H9 (cell line): ENCODE measurements around the gene CPT1A. TPM values are rescaled to one million over a fixed set of nuclear protein-coding genes. Genes with fewer than 3 reads are reported as not detected.
A peak's percentile ranks its signal among the peaks of the same experiment; 100 is the strongest.

ENCODE experiments used
- DNase-seq: peaks from one replicate; pipeline ENCODE4 v3.0.0-alpha.2; 2017
- H2AFZ ChIP-seq: one replicate; pipeline ENCODE4 v1.6.1; 2013; ENCODE audit warnings: mild to moderate bottlenecking, low read length, control low read depth, moderate library complexity
- H2AK5ac ChIP-seq: 2 replicates; pipeline ENCODE4 v1.6.1; 2013; ENCODE audit warnings: low read length, control low read depth, mixed read lengths; ENCODE audit not compliant: insufficient read length
- H2BK120ac ChIP-seq: one replicate; pipeline ENCODE4 v1.6.1; 2013; ENCODE audit warnings: low read depth, mild to moderate bottlenecking, low read length, control low read depth, inconsistent platforms; ENCODE audit not compliant: poor library complexity, severe bottlenecking
- H2BK12ac ChIP-seq: 2 replicates; pipeline ENCODE4 v1.6.1; 2013; ENCODE audit warnings: low read length, control low read depth, mixed read lengths, low read depth; ENCODE audit not compliant: insufficient read length
- H2BK15ac ChIP-seq: 2 replicates; pipeline ENCODE4 v1.6.1; 2013; ENCODE audit warnings: low read depth, low read length, control low read depth
- H2BK20ac ChIP-seq: one replicate; pipeline ENCODE4 v1.6.1; 2013; ENCODE audit warnings: low read depth, mild to moderate bottlenecking, low read length, control low read depth, inconsistent platforms; ENCODE audit not compliant: poor library complexity, severe bottlenecking
- H2BK5ac ChIP-seq: 2 replicates; pipeline ENCODE4 v1.6.1; 2013; ENCODE audit warnings: low read length, control low read depth, mixed read lengths; ENCODE audit not compliant: insufficient read length
- H3K14ac ChIP-seq: 2 replicates; pipeline ENCODE4 v1.6.1; 2013; ENCODE audit warnings: low read length, control low read depth; ENCODE audit not compliant: insufficient read depth
- H3K18ac ChIP-seq: 2 replicates; pipeline ENCODE4 v1.6.1; 2013; ENCODE audit warnings: low read depth, mild to moderate bottlenecking, mixed read lengths, low read length, control low read depth; ENCODE audit not compliant: insufficient read length
- H3K23ac ChIP-seq: 2 replicates; pipeline ENCODE4 v1.6.1; 2013; ENCODE audit warnings: low read length, control low read depth, mixed read lengths, low read depth; ENCODE audit not compliant: insufficient read length
- H3K23me2 ChIP-seq: 2 replicates; pipeline ENCODE4 v1.6.1; 2013; ENCODE audit warnings: low read depth, mild to moderate bottlenecking, mixed read lengths, low read length, control low read depth; ENCODE audit not compliant: insufficient read length, poor library complexity, severe bottlenecking
- H3K27ac ChIP-seq: 2 replicates; pipeline ENCODE4 v1.5.1; 2013; ENCODE audit warnings: low read length, control low read depth, mixed read lengths, low read depth; ENCODE audit not compliant: insufficient read length
- H3K27me3 ChIP-seq: 2 replicates; pipeline ENCODE4 v1.6.1; 2013; ENCODE audit warnings: low read length, control low read depth, inconsistent platforms; ENCODE audit not compliant: insufficient read depth
- H3K4ac ChIP-seq: 2 replicates; pipeline ENCODE4 v1.6.1; 2013; ENCODE audit warnings: low read depth, mild to moderate bottlenecking, control low read depth, inconsistent platforms, low read length, moderate library complexity
- H3K4me1 ChIP-seq: 2 replicates; pipeline ENCODE4 v1.6.1; 2013; ENCODE audit warnings: low read length, control low read depth, inconsistent platforms; ENCODE audit not compliant: insufficient read depth
- H3K4me2 ChIP-seq: 2 replicates; pipeline ENCODE4 v1.6.1; 2013; ENCODE audit warnings: low read length, control low read depth, mixed read lengths; ENCODE audit not compliant: insufficient read length, insufficient read depth
- H3K56ac ChIP-seq: 2 replicates; pipeline ENCODE4 v1.6.1; 2013; ENCODE audit warnings: low read depth, mild to moderate bottlenecking, mixed read lengths, low read length, control low read depth; ENCODE audit not compliant: insufficient read length
- H3K79me1 ChIP-seq: 2 replicates; pipeline ENCODE4 v1.6.1; 2013; ENCODE audit warnings: low read depth, mild to moderate bottlenecking, moderate library complexity, low read length, control low read depth, inconsistent platforms; ENCODE audit not compliant: insufficient read depth, poor library complexity, severe bottlenecking
- H3K79me2 ChIP-seq: 2 replicates; pipeline ENCODE4 v1.6.1; 2013; ENCODE audit warnings: low read length, control low read depth, inconsistent platforms; ENCODE audit not compliant: insufficient read depth
- H3K9ac ChIP-seq: 2 replicates; pipeline ENCODE4 v1.6.1; 2013; ENCODE audit warnings: low read length, control low read depth, mixed read lengths; ENCODE audit not compliant: insufficient read length; ENCODE audit errors: extremely low read depth
- H3K9me3 ChIP-seq: one replicate; pipeline ENCODE4 v1.6.1; 2013; ENCODE audit warnings: low read depth, low read length, inconsistent platforms; ENCODE audit not compliant: control insufficient read depth
- H3T11ph ChIP-seq: one replicate; pipeline ENCODE4 v1.6.1; 2013; ENCODE audit warnings: mild to moderate bottlenecking, low read length, control low read depth, inconsistent platforms
- H4K20me1 ChIP-seq: one replicate; pipeline ENCODE4 v1.6.1; 2013; ENCODE audit not compliant: control insufficient read depth, insufficient read length, insufficient read depth
- H4K5ac ChIP-seq: 2 replicates; pipeline ENCODE4 v1.6.1; 2013; ENCODE audit warnings: low read depth, mild to moderate bottlenecking, mixed read lengths, low read length, control low read depth; ENCODE audit not compliant: insufficient read length
- H4K8ac ChIP-seq: replicated peaks from 2 replicates; pipeline ENCODE4 v1.6.1; 2013; ENCODE audit warnings: low read length, control low read depth, mixed read lengths, low read depth; ENCODE audit not compliant: insufficient read length
- H4K91ac ChIP-seq: 2 replicates; pipeline ENCODE4 v1.6.1; 2013; ENCODE audit warnings: low read depth, mild to moderate bottlenecking, moderate library complexity, mixed read lengths, low read length, control low read depth; ENCODE audit not compliant: insufficient read length
- H3K27ac Mint-ChIP-seq, 3 experiments: 2 replicates in 2 of 3; 3 replicates in 1 of 3; pipeline ENCODE4 v1.8.0; 2020 to 2021; ENCODE audit warnings: mixed read lengths in 3 of 3, mild to moderate bottlenecking in 1 of 3, moderate library complexity in 1 of 3
- H3K27me3 Mint-ChIP-seq: 2 replicates; pipeline ENCODE4 v1.8.0; 2021; ENCODE audit warnings: low read depth, mild to moderate bottlenecking, moderate library complexity, mixed read lengths
- H3K36me3 Mint-ChIP-seq, 3 experiments: 2 replicates in 2 of 3; 3 replicates in 1 of 3; pipeline ENCODE4 v1.8.0; 2020 to 2021; ENCODE audit warnings: low read depth in 3 of 3, mixed read lengths in 3 of 3; ENCODE audit not compliant: insufficient read depth in 1 of 3
- H3K4me1 Mint-ChIP-seq, 2 experiments: 2 replicates each; pipeline ENCODE4 v1.8.0; 2020; ENCODE audit warnings: mixed read lengths in 2 of 2
- H3K4me3 Mint-ChIP-seq, 2 experiments: 2 replicates in 1 of 2; 3 replicates in 1 of 2; pipeline ENCODE4 v1.8.0; 2020 to 2021; ENCODE audit warnings: mild to moderate bottlenecking in 2 of 2, mixed read lengths in 2 of 2, moderate library complexity in 1 of 2
- H3K9me3 Mint-ChIP-seq, 2 experiments: 2 replicates in 1 of 2; 3 replicates in 1 of 2; pipeline ENCODE4 v1.8.0; 2020; ENCODE audit warnings: mild to moderate bottlenecking in 2 of 2, mixed read lengths in 2 of 2, moderate library complexity in 1 of 2
- WGBS: extraction: QIAGEN DNeasy Blood & Tissue Kit; methylation state at CpG from one replicate; pipeline ENCODE4 v1.1.7; 2013; ENCODE audit warnings: missing lambda C conversion rate, low lambda C conversion rate, mixed read lengths; ENCODE audit not compliant: insufficient read length; ENCODE audit errors: extremely low coverage; 5-methylcytosine and 5-hydroxymethylcytosine counted together
- total RNA-seq: library from RNA; stranded (reverse); gene quantifications from 2 replicates; pipeline ENCODE4 v1.2.1, GENCODE V29; 2021
- TF ChIP-seq, protein P1 (sequence below): fragments of 200-600 bp; sonication (generic); conservative IDR thresholded peaks from 3 replicates; pipeline ENCODE4 v1.8.0; 2021; ENCODE audit warnings: antibody characterized with exemption, mild to moderate bottlenecking

The CPT1A gene
- total RNA-seq, 1 experiment from 2014 or later = 7.5 TPM

DNA sequence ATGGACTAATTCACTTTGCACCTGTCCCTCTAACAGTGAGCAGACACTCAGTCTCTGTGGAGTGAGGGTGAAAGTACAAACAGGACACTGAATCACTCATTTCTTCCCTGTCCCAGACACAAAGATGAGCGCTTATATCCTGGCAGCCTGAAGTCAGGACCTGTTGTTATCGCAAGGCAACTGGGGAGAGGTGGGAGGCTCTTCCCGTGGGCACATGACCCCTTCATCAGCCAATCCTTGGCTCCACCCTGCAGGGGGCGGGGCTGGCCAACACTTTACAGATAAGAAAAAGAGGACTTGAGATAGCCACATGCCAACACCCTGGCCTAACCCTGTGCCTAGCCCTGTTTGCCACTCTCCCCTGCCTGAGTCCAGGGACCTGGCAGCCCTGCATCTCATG, 60.9 kb downstream of the CPT1A start:
- no CpG with 5 or more reads among the region's 4 CpGs for WGBS
- Histone ChIP-seq H3K79me1 (no peaks in the 10 kb centered on the region), H3K9me3 (no peaks in the 10 kb centered on the region), H3T11ph (no peak overlapping the region), H3K4me2 (no peak overlapping the region), H4K20me1 (no peaks in the 10 kb centered on the region), H3K4me1 (peaks cover 3% of the 10 kb centered on the region; the same call in 1 of the 2 replicates), H2AK5ac (no peak overlapping the region), H3K18ac (no peak overlapping the region), H3K23me2 (no peaks in the 10 kb centered on the region), H2BK120ac (no peak overlapping the region), H4K8ac (no peak overlapping the region), H3K27ac (no peak overlapping the region), H2BK15ac (no peak overlapping the region), H3K23ac (no peak overlapping the region), H2BK5ac (no peak overlapping the region), H2BK12ac (no peak overlapping the region), H3K56ac (no peak overlapping the region), H3K14ac (no peak overlapping the region), H4K5ac (no peak overlapping the region), H3K4ac (no peak overlapping the region), H2AFZ (peak overlapping the region; percentile 9), H3K9ac (no peak overlapping the region), H3K27me3 (no peaks in the 10 kb centered on the region), H4K91ac (no peak overlapping the region), H3K79me2 (no peaks in the 10 kb centered on the region), H2BK20ac (no peak overlapping the region)
- Mint-ChIP-seq H3K36me3 (peaks cover 0 to 7% (median 0%) of the 10 kb centered on the region in 3 experiments; a peak in 1 of 7 replicates), H3K4me1 (peaks cover 7 to 8% of the 10 kb centered on the region in 2 experiments), H3K4me3 (no peak overlapping the region), H3K27ac (peak overlapping the region in 2 of 3 experiments; percentile 86 to 92; a peak in 4 of 7 replicates), H3K9me3 (no peaks in the 10 kb centered on the region; a peak in 1 of 5 replicates), H3K27me3 (no peaks in the 10 kb centered on the region)
- TF ChIP-seq, protein P1, sequence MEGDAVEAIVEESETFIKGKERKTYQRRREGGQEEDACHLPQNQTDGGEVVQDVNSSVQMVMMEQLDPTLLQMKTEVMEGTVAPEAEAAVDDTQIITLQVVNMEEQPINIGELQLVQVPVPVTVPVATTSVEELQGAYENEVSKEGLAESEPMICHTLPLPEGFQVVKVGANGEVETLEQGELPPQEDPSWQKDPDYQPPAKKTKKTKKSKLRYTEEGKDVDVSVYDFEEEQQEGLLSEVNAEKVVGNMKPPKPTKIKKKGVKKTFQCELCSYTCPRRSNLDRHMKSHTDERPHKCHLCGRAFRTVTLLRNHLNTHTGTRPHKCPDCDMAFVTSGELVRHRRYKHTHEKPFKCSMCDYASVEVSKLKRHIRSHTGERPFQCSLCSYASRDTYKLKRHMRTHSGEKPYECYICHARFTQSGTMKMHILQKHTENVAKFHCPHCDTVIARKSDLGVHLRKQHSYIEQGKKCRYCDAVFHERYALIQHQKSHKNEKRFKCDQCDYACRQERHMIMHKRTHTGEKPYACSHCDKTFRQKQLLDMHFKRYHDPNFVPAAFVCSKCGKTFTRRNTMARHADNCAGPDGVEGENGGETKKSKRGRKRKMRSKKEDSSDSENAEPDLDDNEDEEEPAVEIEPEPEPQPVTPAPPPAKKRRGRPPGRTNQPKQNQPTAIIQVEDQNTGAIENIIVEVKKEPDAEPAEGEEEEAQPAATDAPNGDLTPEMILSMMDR = no peak
- DNase-seq = peak; percentile 83
